IMR-90 (cell line): ENCODE measurements around the gene RNF114. TPM values are rescaled to one million over a fixed set of nuclear protein-coding genes. Genes with fewer than 3 reads are reported as not detected.
"Not testable (repeated sequence)": the region's sequence is repeated elsewhere in the genome, so short reads cannot be mapped to it uniquely, and the experiment has no call there.

Source experiments
- ATAC-seq: fragments of 200-7000 bp; cut with Tn5 transposase; 2 replicates; pipeline ENCODE4 v1.9.1; 2020; ENCODE audit warnings: low read depth, mild to moderate bottlenecking, moderate library complexity
- BruUV-seq: library from RNA; stranded (reverse); fragments of 400-500 nt; replicated peaks from 2 replicates; lab custom pipeline; 2021; lab: Mats Ljungman, UMichigan
- CTCF ChIA-PET: fragments of 300-600 bp; formaldehyde crosslinking; extraction: SDS; loops from one replicate; lab custom pipeline; 2021; ENCODE audit warnings: antibody characterized with exemption; lab: Yijun Ruan, JAX
- POLR2A ChIA-PET: fragments of 300-600 bp; sonication (Branson Sonifier 250); formaldehyde crosslinking; loops from one replicate; lab custom pipeline; 2022; ENCODE audit warnings: antibody characterized with exemption; ENCODE audit not compliant: unreplicated experiment; lab: Charles Lee
- DNase-seq: peaks from one replicate; pipeline ENCODE4 v3.0.0; 2013
- H2AFZ ChIP-seq: replicated peaks from 2 replicates; pipeline ENCODE3; 2013; ENCODE audit warnings: low read length, mild to moderate bottlenecking; ENCODE audit not compliant: poor library complexity
- H2AK5ac ChIP-seq: 2 replicates; pipeline ENCODE4 v1.6.1; 2013; ENCODE audit warnings: low read depth, low read length, inconsistent platforms
- H2AK9ac ChIP-seq: replicated peaks from 2 replicates; pipeline ENCODE3; 2013; ENCODE audit warnings: mild to moderate bottlenecking, low read depth, low read length, moderate library complexity; ENCODE audit not compliant: poor library complexity
- H2BK120ac ChIP-seq: 2 replicates; pipeline ENCODE4 v1.6.1; 2013; ENCODE audit warnings: low read depth, low read length, inconsistent platforms
- H2BK15ac ChIP-seq: 3 replicates; pipeline ENCODE4 v1.6.1; 2013; ENCODE audit warnings: low read depth, low read length, inconsistent platforms
- H2BK20ac ChIP-seq: 2 replicates; pipeline ENCODE4 v1.6.1; 2013; ENCODE audit warnings: low read depth, mild to moderate bottlenecking, inconsistent platforms, low read length, moderate library complexity
- H2BK5ac ChIP-seq: 2 replicates; pipeline ENCODE4 v1.6.1; 2013; ENCODE audit warnings: mild to moderate bottlenecking, low read depth, low read length, inconsistent platforms; ENCODE audit not compliant: poor library complexity, severe bottlenecking
- H3K14ac ChIP-seq: replicated peaks from 2 replicates; pipeline ENCODE4 v1.6.1; 2013; ENCODE audit warnings: low read depth, low read length, inconsistent platforms
- H3K18ac ChIP-seq: 2 replicates; pipeline ENCODE4 v1.6.1; 2013; ENCODE audit warnings: low read depth, low read length, control low read depth
- H3K23ac ChIP-seq: 2 replicates; pipeline ENCODE4 v1.6.1; 2013; ENCODE audit warnings: low read depth, low read length, inconsistent platforms
- H3K27ac ChIP-seq: 2 replicates; pipeline ENCODE4 v1.5.1; 2013; ENCODE audit warnings: mild to moderate bottlenecking, control low read depth, low read length; ENCODE audit not compliant: insufficient read depth
- H3K27me3 ChIP-seq: 2 replicates; pipeline ENCODE4 v1.6.1; 2013; ENCODE audit warnings: low read length; ENCODE audit not compliant: control insufficient read depth, insufficient read depth
- H3K36me3 ChIP-seq: 2 replicates; pipeline ENCODE4 v1.6.1; 2013; ENCODE audit warnings: low read length, mixed read lengths; ENCODE audit not compliant: control insufficient read depth, insufficient read depth
- H3K4ac ChIP-seq: 2 replicates; pipeline ENCODE4 v1.6.1; 2013; ENCODE audit warnings: low read depth, low read length, inconsistent platforms
- H3K4me1 ChIP-seq: 2 replicates; pipeline ENCODE4 v1.6.1; 2013; ENCODE audit warnings: low read length, mixed read lengths; ENCODE audit not compliant: control insufficient read depth, insufficient read depth
- H3K4me2 ChIP-seq: 2 replicates; pipeline ENCODE4 v1.6.1; 2013; ENCODE audit warnings: low read depth, mild to moderate bottlenecking, control low read depth, low read length, moderate library complexity
- H3K4me3 ChIP-seq: 2 replicates; pipeline ENCODE4 v1.5.1; 2013; ENCODE audit warnings: low read depth, mild to moderate bottlenecking, control low read depth, low read length, moderate library complexity; ENCODE audit not compliant: insufficient read depth
- H3K56ac ChIP-seq: 2 replicates; pipeline ENCODE4 v1.6.1; 2013; ENCODE audit warnings: low read length, inconsistent platforms; ENCODE audit not compliant: insufficient read depth; ENCODE audit errors: extremely low read depth
- H3K79me1 ChIP-seq, 2 experiments: 2 replicates each; pipeline ENCODE4 v1.6.1; 2013; ENCODE audit warnings: low read length in 2 of 2, inconsistent platforms in 1 of 2, low read depth in 1 of 2
- H3K9ac ChIP-seq: 2 replicates; pipeline ENCODE4 v1.6.1; 2013; ENCODE audit warnings: low read depth, low read length, control low read depth
- H3K9me1 ChIP-seq: 2 replicates; pipeline ENCODE4 v1.6.1; 2013; ENCODE audit warnings: low read length, inconsistent platforms; ENCODE audit not compliant: insufficient read depth
- H3K9me3 ChIP-seq: 2 replicates; pipeline ENCODE4 v1.6.1; 2013; ENCODE audit warnings: low read length; ENCODE audit not compliant: control insufficient read depth, insufficient read depth
- H4K20me1 ChIP-seq: 2 replicates; pipeline ENCODE4 v1.6.1; 2013; ENCODE audit warnings: low read length, inconsistent platforms; ENCODE audit not compliant: insufficient read depth
- H4K5ac ChIP-seq: 2 replicates; pipeline ENCODE4 v1.6.1; 2013; ENCODE audit warnings: mild to moderate bottlenecking, low read depth, low read length, control low read depth
- H4K8ac ChIP-seq, 2 experiments: 2 replicates each; pipeline ENCODE4 v1.6.1; 2013; ENCODE audit warnings: low read depth in 2 of 2, low read length in 2 of 2, control low read depth in 1 of 2, inconsistent platforms in 1 of 2
- H4K91ac ChIP-seq: 2 replicates; pipeline ENCODE4 v1.6.1; 2013; ENCODE audit warnings: low read depth, low read length, inconsistent platforms; ENCODE audit not compliant: insufficient read depth
- FOS ChIP-seq: fragments of 150-350 bp; IDR thresholded peaks from 2 replicates; pipeline ENCODE4 v1.6.1; 2016; ENCODE audit warnings: low read depth, low read length
- MAFK ChIP-seq: IDR thresholded peaks from 2 replicates; pipeline ENCODE4 v1.6.1; 2012; ENCODE audit warnings: low read depth, low read length, improper control_type of control experiment
- RAD21 ChIP-seq: IDR thresholded peaks from 2 replicates; pipeline ENCODE4 v1.6.1; 2012; ENCODE audit warnings: low read length, improper control_type of control experiment
- WGBS, 2 experiments: methylation state at CpG; one replicate each; pipeline versions ENCODE4 v1.1.5 to v1.1.7; 2013; ENCODE audit warnings: missing lambda C conversion rate in 2 of 2; ENCODE audit not compliant: insufficient read length in 1 of 2; ENCODE audit errors: extremely low coverage in 2 of 2; 5-methylcytosine and 5-hydroxymethylcytosine counted together
- dilution Hi-C: fragments of 300-500 bp; cut with HindIII; formaldehyde crosslinking; loops from one replicate; pipeline ENCODE4 v1.14.3; 2018; ENCODE audit warnings: low sequenced_read_pairs; ENCODE audit not compliant: unreplicated experiment
- in situ Hi-C: fragments of 300-500 bp; cut with MboI; formaldehyde crosslinking; loops from 3 replicates; pipeline ENCODE4 v1.14.3; 2019; ENCODE audit warnings: low sequenced_read_pairs, inconsistent platforms, mixed read lengths
- intact Hi-C: fragments of 100-400 bp; cut with micrococcal nuclease; formaldehyde crosslinking; loops from 2 replicates; pipeline ENCODE4 v1.10.0; 2022
- polyA plus RNA-seq, 3 experiments: library from polyadenylated mRNA; depleted of rRNA; stranded (reverse); fragments of >200 nt; gene quantifications; 2 replicates each; pipeline ENCODE4 v1.2.3, GENCODE V29; 2012; ENCODE audit warnings: low replicate concordance in 1 of 3
- total RNA-seq: library from RNA; depleted of rRNA; stranded (reverse); fragments of >200 nt; gene quantifications from 2 replicates; pipeline ENCODE4 v1.2.3, GENCODE V29; 2012

Gene RNF114
- total and polyA plus RNA-seq, 2 of the 4 experiments (the other 2 are of a cell fraction), result 44.6 to 62.3 TPM

DNA sequence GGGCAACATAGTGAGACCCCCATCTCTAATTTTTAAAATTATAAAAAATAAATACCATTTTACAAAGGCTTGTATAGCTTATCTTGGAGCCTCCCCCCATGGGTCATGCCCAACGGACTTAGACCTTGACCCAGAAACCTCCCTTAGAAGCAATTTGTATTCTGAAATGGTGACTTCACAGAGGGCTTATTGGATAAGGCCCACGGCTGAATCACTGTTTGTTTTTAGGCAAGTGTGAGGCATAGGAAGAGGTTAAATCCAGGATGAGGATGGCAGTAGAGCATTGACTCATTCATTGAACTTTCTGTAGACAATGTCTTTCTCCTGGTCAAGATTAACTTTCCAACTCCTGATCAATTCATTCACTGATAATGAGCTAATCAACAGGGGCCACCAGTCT lies 40.3 kb downstream of the RNF114 start:
- H2BK20ac ChIP-seq, result no peak overlapping the region
- no peak overlapping the region for H4K91ac ChIP-seq
- DNase-seq (peak; percentile 75), ATAC-seq (peak; percentile 68)
- ChIA-PET CTCF (interaction anchor here (0.6 to 7.0 kb wide), 2 partner anchors 95 to 117 kb away, joined by 3 to 98 read pairs; no protein-coding TSS in a partner anchor), POLR2A (interaction anchor here (0.6 to 1.0 kb wide), 3 partner anchors 95 to 171 kb away, joined by 5 to 11 read pairs (median 7); no protein-coding TSS in a partner anchor)
- H3K4me3 ChIP-seq, result no peak overlapping the region
- no peak overlapping the region for H3K56ac ChIP-seq
- H3K4me1 ChIP-seq, result 0 out of 2 replicates have a peak, but pooled peaks cover 1% of the 10 kb centered on the region
- no peak overlapping the region for H2BK120ac ChIP-seq
- dilution Hi-C loops, result no loop called here
- no peak overlapping the region for H2BK5ac ChIP-seq
- no peaks in the 10 kb centered on the region for H3K27me3 ChIP-seq
- no peaks in the 10 kb centered on the region for H4K20me1 ChIP-seq
- H2AK5ac ChIP-seq, result no peak overlapping the region
- H3K14ac ChIP-seq, result no peak overlapping the region
- in situ Hi-C loops, result no loop called here
- H3K36me3 ChIP-seq, result no peaks in the 10 kb centered on the region
- H3K9me1 ChIP-seq, result no peaks in the 10 kb centered on the region; the same call in 1 of the 2 replicates
- H3K4ac ChIP-seq, result no peak overlapping the region
- BruUV-seq, result no TSS peak
- no peak overlapping the region for H4K8ac ChIP-seq
- H2BK15ac ChIP-seq, result no peak overlapping the region
- H3K9ac ChIP-seq, result no peak overlapping the region
- no peak overlapping the region for H2AK9ac ChIP-seq
- intact Hi-C loops, result no loop called here
- H2AFZ ChIP-seq, result no peak overlapping the region
- no peak overlapping the region for H4K5ac ChIP-seq
- H3K18ac ChIP-seq, result no peak overlapping the region
- no peak overlapping the region for H3K4me2 ChIP-seq
- H3K9me3 ChIP-seq, result no peaks in the 10 kb centered on the region
- no peaks in the 10 kb centered on the region for H3K79me1 ChIP-seq
- WGBS, 2 experiments, result no CpG with 5 or more reads among the region's 2 CpGs
- no peak overlapping the region for H3K27ac ChIP-seq
- no peak overlapping the region for H3K23ac ChIP-seq
- TF ChIP-seq MAFK (no peak), RAD21 (no peak), FOS (0 out of 2 replicates have a peak, but pooled peaks have one; percentile 12)

GRCh38 chr20:49977740-49978139 lies 41.5 kb downstream of the RNF114 start:
- dilution Hi-C loops, H4K91ac ChIP-seq, H3K9me1 ChIP-seq, H3K27me3 ChIP-seq, in situ Hi-C loops, H3K79me1 ChIP-seq, H3K36me3 ChIP-seq, BruUV-seq, H4K20me1 ChIP-seq, H3K9ac ChIP-seq, H3K23ac ChIP-seq, H3K4me3 ChIP-seq, H2BK120ac ChIP-seq, H3K9me3 ChIP-seq, H2AK5ac ChIP-seq, H2AK9ac ChIP-seq, H2BK15ac ChIP-seq, H4K5ac ChIP-seq, H4K8ac ChIP-seq, H3K56ac ChIP-seq, H2BK20ac ChIP-seq, H3K18ac ChIP-seq, POLR2A ChIA-PET, H2BK5ac ChIP-seq, DNase-seq, H3K27ac ChIP-seq, H3K4me2 ChIP-seq, H3K4ac ChIP-seq, H3K4me1 ChIP-seq, ATAC-seq, H2AFZ ChIP-seq, H3K14ac ChIP-seq: not testable (repeated sequence)
- intact Hi-C loops, result loop anchor here (1.0 kb wide), 1 partner anchor 108 kb away; no protein-coding TSS in a partner anchor
- WGBS, 2 experiments, result 100% methylated on average over 1 of the region's 2 CpGs; no CpG with 5 or more reads in 1 of the 2 experiments
- CTCF ChIA-PET, result interaction anchor here (7.0 kb wide), 1 partner anchor 94 kb away, joined by 98 read pairs; no protein-coding TSS in a partner anchor
